IPS-18c (cell line): ENCODE measurements around the gene MACROH2A1.

ENCODE experiments used
- H3K4me3 ChIP-seq: 2 replicates; pipeline ENCODE4 v1.7.0; 2013; ENCODE audit warnings: low read depth, mild to moderate bottlenecking, low read length, moderate library complexity; ENCODE audit not compliant: insufficient read depth
- H3K9me3 ChIP-seq: one replicate; pipeline ENCODE4 v1.6.1; 2013; ENCODE audit warnings: mild to moderate bottlenecking, low read length, moderate library complexity; ENCODE audit not compliant: control insufficient read depth, insufficient read depth

Gene MACROH2A1

GRCh38 chr5:135438636-135439221 lies 39.7 kb upstream of the MACROH2A1 start:
- Histone ChIP-seq H3K9me3 (peaks cover 3% of the 10 kb centered on the region), H3K4me3 (no peak overlapping the region)

GRCh38 chr5:135437796-135438560 lies 38.9 kb upstream of the MACROH2A1 start:
- Histone ChIP-seq H3K9me3 (peaks cover 2% of the 10 kb centered on the region), H3K4me3 (no peak overlapping the region)

- H3K4me3 ChIP-seq: no peak overlapping the region
- H3K9me3 ChIP-seq: no peaks in the 10 kb centered on the region
Measured at GRCh38 chr5:135437422-135437795, 38.4 kb upstream of the MACROH2A1 start.

- no peaks in the 10 kb centered on the region for H3K9me3 ChIP-seq
- no peak overlapping the region for H3K4me3 ChIP-seq
Measured at GRCh38 chr5:135436951-135437418, 38.0 kb upstream of the MACROH2A1 start.

- Histone ChIP-seq H3K9me3 (no peaks in the 10 kb centered on the region), H3K4me3 (no peak overlapping the region)
Measured at GRCh38 chr5:135435467-135436330, 36.7 kb upstream of the MACROH2A1 start.

GRCh38 chr5:135434591-135435466 lies 35.8 kb upstream of the MACROH2A1 start:
- Histone ChIP-seq H3K9me3 (no peaks in the 10 kb centered on the region), H3K4me3 (no peak overlapping the region)

- Histone ChIP-seq H3K9me3 (peaks cover 2% of the 10 kb centered on the region), H3K4me3 (no peak overlapping the region)
Measured at GRCh38 chr5:135433681-135434426, 34.8 kb upstream of the MACROH2A1 start.

GRCh38 chr5:135432113-135432512 lies 33.1 kb upstream of the MACROH2A1 start:
- Histone ChIP-seq H3K9me3 (peaks cover 3% of the 10 kb centered on the region), H3K4me3 (no peak overlapping the region)

GRCh38 chr5:135430135-135430437 lies 31.1 kb upstream of the MACROH2A1 start:
- H3K4me3 ChIP-seq: no peak overlapping the region
- peaks cover 3% of the 10 kb centered on the region for H3K9me3 ChIP-seq

GRCh38 chr5:135429301-135430134 lies 30.5 kb upstream of the MACROH2A1 start:
- no peak overlapping the region for H3K4me3 ChIP-seq
- peaks cover 3% of the 10 kb centered on the region for H3K9me3 ChIP-seq

GRCh38 chr5:135428586-135428985 lies 29.6 kb upstream of the MACROH2A1 start:
- peaks cover 3% of the 10 kb centered on the region for H3K9me3 ChIP-seq
- H3K4me3 ChIP-seq: no peak overlapping the region

- H3K4me3 ChIP-seq: no peak overlapping the region
- peaks cover 3% of the 10 kb centered on the region for H3K9me3 ChIP-seq
Measured at GRCh38 chr5:135426102-135427082, 27.4 kb upstream of the MACROH2A1 start.

- Histone ChIP-seq H3K9me3 (peaks cover 3% of the 10 kb centered on the region), H3K4me3 (no peak overlapping the region)
Measured at GRCh38 chr5:135425641-135426040, 26.6 kb upstream of the MACROH2A1 start.

GRCh38 chr5:135423846-135424168 lies 24.8 kb upstream of the MACROH2A1 start:
- H3K4me3 ChIP-seq: no peak overlapping the region
- H3K9me3 ChIP-seq: peaks cover under 1% of the 10 kb centered on the region
